ENCODE data around the gene IPPK.
"Not testable (repeated sequence)": the region's sequence is repeated elsewhere in the genome, so short reads cannot be mapped to it uniquely, and the experiment has no call there.

IPPK gene

GRCh38 chr9:92612816-92613215, 57.1 kb downstream of the IPPK start:
- no peak for DNase-seq

- no peak for DNase-seq
Observed at GRCh38 chr9:92612292-92612691, 57.6 kb downstream of the IPPK start.

- no peak for DNase-seq
Observed at GRCh38 chr9:92611621-92612285, 58.2 kb downstream of the IPPK start.

DNA sequence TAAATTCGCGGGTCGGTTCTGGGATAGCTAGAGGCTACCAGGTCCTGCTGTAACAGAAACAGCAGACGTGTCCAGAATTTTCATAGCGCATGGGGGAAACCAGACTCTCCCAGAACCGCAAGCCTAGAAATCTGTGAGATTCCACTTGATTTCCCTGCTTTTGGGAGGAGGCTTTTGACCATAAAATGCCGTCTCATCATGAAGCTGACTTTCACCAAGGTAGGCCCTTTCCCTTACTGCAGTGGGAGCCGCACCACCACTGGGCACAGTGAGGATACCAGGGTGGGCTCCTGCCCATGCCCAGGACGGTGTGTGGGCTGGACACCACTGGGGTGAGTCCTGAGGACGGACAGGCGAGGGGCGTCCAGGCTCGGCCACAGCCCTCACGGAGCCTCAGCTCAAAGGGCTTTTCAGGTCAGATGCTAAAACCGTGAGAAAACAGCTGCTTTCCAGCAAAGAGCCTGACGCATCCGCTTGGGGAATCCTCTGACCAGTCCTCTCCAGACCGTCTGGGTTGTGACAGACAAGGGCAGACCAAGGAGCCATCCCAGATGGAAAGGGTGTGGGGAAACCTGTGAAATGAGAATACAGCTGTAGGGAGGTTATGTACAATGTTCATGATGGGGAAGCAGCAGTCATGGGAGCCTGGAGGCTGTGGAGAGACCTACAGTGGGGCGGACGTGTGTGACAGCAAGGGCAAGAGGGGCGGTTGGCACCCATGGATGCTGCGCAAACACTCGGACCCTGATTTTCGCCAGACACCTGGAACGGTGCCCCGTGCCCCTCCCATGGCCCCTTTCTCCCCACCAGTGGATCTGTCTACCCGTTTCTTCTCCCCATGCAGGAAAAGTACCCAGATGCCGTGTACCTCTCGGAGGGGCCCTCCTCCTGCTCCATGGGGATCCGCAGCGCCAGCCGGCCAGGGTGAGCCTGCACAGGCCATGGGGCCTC, 59.2 kb downstream of the IPPK start:
- DNase-seq, result no peak

DNA sequence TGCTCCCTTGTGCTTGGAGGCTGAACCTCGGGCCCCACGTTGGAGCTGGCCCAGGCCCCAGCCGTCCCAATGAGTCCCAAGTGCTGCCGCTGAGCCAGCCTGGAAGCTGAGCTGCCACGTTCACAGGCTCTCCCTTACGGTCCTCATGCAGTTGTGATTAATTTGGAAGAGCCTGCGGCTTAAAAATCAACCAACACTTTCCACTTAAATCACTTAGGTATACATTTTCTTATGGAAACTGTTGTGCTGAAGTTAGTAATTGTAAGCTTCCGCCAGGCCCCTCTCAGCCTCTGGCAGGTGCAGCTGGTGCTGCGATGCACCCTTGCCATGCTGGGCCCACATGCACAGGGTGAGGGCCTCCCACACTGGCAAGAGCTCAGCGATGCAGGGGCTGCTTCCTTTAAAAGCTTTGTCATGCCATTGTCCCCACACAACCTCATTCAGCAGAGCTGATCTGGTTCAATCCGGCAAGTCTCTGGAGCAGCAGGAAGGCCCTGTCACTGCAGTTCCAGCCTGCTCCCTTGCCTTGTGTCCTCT, 61.0 kb downstream of the IPPK start:
- no peak for DNase-seq

DNA sequence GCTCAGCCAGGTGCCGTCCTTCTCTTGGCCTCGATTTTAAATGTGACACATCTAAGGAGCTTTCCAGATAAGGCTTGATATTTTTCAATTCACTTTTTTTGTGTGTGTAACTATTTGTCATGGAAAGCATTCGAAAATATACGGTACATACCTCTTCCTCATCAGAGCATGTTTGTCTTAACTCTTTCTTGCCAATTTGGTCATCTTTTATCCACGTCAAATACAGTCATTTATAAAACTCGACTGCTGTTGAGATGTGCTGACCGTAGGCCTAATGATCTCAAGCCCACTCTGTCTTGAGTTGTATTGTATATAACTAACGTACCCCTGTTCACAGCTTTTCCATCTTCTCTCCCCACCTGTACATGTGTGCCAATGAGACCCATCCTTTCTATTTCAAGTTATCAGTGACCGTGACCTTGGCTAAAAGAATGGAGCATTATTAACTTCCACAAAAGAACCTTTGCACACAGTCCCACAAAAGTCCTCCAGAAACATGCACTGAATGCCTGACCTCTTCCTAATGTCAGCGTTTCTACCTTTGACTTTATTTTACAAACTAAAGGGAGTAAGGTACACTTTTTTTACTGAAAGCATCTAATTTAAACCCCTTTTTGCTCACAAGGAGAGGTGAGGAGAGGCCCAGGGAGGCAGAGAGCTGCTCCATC, 61.6 kb downstream of the IPPK start:
- DNase-seq, result no peak

- DNase-seq, result no peak
Observed at GRCh38 chr9:92607773-92608172, 62.2 kb downstream of the IPPK start.

DNA sequence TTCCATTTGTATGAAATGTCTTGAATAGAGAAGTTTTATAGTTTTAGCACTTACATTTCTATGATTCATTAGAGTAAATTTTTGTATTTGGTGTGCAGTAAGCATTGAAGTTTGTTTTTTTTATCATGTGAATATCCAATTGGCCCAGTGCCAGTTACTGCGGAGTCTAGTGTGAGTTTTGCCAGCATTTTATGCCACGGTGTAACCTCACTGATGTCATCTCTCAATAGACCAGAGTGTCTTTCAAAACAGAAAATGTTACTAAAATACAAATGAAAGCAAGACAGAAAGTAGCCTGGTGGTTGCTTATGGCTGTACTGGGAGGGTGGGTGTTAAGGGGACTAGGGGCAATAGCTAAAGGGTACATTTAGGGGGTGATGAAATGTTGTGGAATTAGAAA, 62.8 kb downstream of the IPPK start:
- no peak for DNase-seq

GRCh38 chr9:92605224-92605623, 64.7 kb downstream of the IPPK start:
- no peak for DNase-seq

- DNase-seq, result no peak
Observed at GRCh38 chr9:92603990-92604389, 65.9 kb downstream of the IPPK start.

DNA sequence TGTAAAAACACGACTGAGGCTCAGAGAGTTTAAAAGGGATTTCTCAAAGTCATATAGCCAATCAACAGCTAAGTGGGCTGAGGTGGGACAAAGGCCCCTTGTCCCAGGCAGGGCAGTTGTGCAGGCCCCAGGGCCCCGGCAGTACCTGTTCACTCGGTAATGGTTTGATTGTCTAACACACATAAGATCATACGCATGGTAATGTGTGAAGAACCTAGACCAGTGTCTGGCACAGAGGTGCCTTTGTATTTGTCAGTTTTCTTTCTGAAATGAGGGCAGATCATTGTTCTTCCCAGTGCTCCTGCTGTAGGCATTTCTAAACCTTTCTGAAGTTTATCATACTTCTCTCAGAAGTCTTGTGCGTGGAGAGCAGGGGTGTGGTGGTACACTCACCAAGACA, 66.8 kb downstream of the IPPK start:
- DNase-seq, result no peak

DNA sequence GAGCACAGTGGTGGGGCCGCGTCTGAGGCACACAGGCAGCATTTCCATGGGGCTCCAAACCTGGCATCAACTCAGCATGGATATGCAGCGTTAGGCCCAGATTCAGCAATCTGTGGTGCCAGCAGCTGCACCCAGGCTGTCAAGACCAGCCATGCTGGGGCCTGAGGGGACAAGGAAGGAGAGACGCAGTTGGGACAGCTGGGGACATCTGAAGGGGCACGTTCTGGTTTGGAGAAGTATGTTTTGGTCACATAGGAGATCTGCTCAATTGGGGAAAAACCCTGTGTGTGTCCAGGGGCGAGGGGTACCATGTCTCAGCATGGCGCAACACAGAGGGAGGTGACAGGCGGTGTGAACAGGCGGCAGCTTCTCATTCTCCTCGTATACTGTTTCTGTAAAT, 67.5 kb downstream of the IPPK start:
- DNase-seq, result no peak

GRCh38 chr9:92601451-92601850, 68.5 kb downstream of the IPPK start:
- no peak for DNase-seq

DNA sequence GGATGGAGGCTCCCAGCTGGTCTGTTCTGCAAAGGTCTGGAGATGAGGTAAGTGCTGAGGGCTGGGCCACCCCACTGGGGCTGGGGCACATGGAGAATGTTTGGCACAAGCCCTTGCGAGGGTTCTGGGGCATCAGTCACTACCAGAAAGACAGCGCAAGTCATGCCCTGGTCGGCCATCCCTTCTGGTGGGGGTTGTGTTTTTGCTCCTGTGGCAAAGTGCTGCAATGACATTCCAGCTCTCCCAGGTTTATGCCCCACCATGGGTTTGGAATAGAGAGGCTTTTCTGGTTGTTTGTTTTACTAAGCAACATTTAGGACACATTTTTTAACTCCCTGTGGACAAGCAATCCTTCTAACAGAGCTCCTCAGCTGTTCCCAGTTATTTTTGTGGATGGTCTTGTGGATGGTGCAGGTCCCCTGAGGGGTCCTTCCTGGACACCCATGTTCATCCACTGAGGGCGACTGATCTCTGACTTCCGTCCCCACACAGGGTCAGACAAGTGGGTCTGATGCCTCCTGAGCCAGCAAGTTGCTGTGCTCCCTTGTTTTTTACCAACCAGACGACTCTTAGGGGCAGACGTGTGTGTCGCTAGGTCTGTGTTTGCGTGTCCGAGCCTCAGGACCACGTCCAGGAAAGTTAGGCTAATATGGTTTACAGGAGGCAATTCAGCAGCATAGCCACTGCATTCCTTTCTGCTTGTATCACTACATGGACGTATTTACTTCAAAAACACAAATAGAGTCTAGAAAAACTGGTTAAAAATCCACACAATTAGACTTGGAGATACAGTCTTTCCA, 69.3 kb downstream of the IPPK start:
- no peak for DNase-seq

- no peak for DNase-seq
Observed at GRCh38 chr9:92599938-92600461, 69.9 kb downstream of the IPPK start.

DNA sequence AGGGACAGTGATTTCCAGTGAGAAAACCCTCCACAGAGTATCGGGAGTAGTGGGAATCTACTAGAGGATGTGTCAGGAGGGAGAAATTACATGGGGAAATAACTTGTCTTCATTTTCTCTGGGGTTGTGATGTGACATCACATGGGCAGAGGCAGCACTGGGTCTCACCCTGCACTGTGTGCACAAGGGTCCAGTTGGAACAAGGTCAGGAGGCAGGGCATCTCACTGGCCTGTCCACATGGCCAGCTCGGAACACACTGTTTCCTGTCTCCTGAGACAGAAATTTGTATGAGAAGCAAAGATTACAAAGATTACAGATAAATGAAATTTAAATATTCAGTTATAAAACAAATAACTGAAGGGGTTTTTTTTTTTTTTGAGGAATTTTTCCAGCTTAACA, 71.5 kb downstream of the IPPK start:
- no peak for DNase-seq

DNA sequence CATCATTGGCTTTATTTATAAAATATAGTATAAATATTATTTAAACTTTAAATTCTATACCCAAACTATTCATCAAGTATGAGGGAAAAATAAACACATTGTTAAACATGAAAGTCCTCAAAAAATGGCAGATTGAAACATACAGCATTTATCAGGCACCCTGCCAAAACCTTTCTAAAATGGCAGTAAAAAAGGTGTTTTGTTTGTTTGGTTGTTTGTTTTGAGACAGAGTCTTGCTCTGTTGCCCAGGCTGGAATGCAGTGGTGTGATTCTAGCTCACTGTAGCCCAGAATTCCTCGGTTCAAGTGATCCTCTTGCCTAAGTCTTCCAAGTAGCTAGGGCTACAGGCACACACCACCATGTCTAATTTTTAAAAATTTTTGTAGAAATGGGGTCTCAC, 74.0 kb downstream of the IPPK start:
- DNase-seq, result no peak

GRCh38 chr9:92595075-92595474, 74.9 kb downstream of the IPPK start:
- DNase-seq, result not testable (repeated sequence)

DNA sequence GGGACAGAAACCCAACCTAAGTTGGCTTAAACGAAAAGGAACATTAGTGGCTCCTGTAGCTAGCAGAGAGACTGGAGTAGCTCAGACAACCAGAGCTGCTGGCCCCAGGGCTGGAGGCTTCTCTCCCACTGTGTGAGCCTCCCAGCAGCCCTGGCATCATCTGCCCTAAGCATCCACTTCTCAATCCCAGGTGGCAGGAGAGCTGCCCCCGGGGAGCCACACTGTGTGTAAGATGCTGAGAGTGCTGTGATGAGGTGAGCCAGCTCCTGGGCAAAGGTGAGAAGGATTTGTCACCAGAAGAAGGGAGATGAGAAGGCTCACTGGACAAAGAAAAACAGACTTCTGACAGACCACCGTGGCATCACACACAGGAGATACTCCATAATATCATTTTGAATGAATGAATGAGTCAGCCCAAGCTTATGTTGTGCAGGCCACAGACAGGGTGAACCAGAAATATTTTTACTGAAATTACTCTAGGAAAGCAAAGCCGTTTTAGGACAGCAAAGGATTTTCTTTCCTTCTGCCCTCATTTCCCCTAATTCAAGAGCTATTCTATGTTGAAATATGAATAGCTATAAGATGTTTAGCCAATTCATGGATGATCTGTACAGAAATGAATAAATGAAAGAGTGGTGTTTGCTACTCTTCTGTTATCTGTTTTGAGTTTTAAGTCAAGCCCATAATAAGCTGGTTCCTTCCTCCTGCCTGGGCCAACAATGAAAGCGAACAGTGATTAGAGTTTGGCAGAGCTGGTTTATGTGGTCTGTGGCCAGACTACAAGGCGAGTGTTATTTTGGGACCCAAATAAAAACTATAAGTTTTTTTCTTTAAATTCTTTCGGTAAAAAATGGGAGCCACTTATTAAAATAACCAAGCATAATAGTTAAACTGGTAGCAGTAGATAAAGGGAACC, 76.7 kb downstream of the IPPK start:
- DNase-seq, result no peak

- DNase-seq, result no peak
Observed at GRCh38 chr9:92592537-92592936, 77.4 kb downstream of the IPPK start.

GRCh38 chr9:92590377-92590776, 79.6 kb downstream of the IPPK start:
- DNase-seq, result no peak

Data from activated CD4-positive, alpha-beta T cell treated with anti-CD3 and anti-CD28 coated beads, Interleukin-2, amount 50 U/mL, for 1 hour (primary cell).